Endothelial cell (in vitro differentiated cells): ENCODE measurements around the gene ENO1. TPM values are rescaled to one million over a fixed set of nuclear protein-coding genes. Genes with fewer than 3 reads are reported as not detected.

ENCODE experiments used
- DNase-seq: peaks from one replicate; pipeline ENCODE4 v3.0.0; 2021; ENCODE audit warnings: low spot score
- H3K27ac Mint-ChIP-seq: one replicate; pipeline ENCODE4 v1.8.0; 2021; ENCODE audit warnings: mixed read lengths, inconsistent platforms; ENCODE audit not compliant: unreplicated experiment
- H3K27me3 Mint-ChIP-seq: one replicate; pipeline ENCODE4 v1.8.0; 2021; ENCODE audit warnings: mild to moderate bottlenecking, moderate library complexity, mixed read lengths, inconsistent platforms; ENCODE audit not compliant: unreplicated experiment
- H3K36me3 Mint-ChIP-seq: one replicate; pipeline ENCODE4 v1.8.0; 2021; ENCODE audit warnings: mild to moderate bottlenecking, low read depth, mixed read lengths, inconsistent platforms; ENCODE audit not compliant: unreplicated experiment
- H3K4me1 Mint-ChIP-seq: one replicate; pipeline ENCODE4 v1.8.0; 2021; ENCODE audit warnings: mild to moderate bottlenecking, mixed read lengths, inconsistent platforms; ENCODE audit not compliant: unreplicated experiment
- H3K4me3 Mint-ChIP-seq: one replicate; pipeline ENCODE4 v1.8.0; 2021; ENCODE audit warnings: mild to moderate bottlenecking, mixed read lengths, inconsistent platforms; ENCODE audit not compliant: unreplicated experiment
- H3K9me3 Mint-ChIP-seq: one replicate; pipeline ENCODE4 v1.8.0; 2021; ENCODE audit warnings: mixed read lengths, inconsistent platforms; ENCODE audit not compliant: unreplicated experiment
- CTCF ChIP-seq: fragments of 200-600 bp; sonication (generic); IDR thresholded peaks from one replicate; pipeline ENCODE4 v1.5.0; 2021; ENCODE audit warnings: antibody characterized with exemption; ENCODE audit not compliant: unreplicated experiment
- total RNA-seq: library from RNA; stranded (reverse); fragmentation: NEBNext Ultra II Directional; extraction: Animal tissue kit (Norgen Biotek cat#: 25700); gene quantifications from one replicate; pipeline ENCODE4 v1.2.1, GENCODE V29; 2021; ENCODE audit not compliant: unreplicated experiment

The ENO1 gene
- total RNA-seq, 1 donor from 2014 or later: 626 TPM

- no peak for TF ChIP-seq CTCF
- no peak for DNase-seq
- H3K36me3 Mint-ChIP-seq: peaks cover 57% of the 10 kb centered on the region
- H3K27ac Mint-ChIP-seq: peak overlapping the region; percentile 70
- H3K4me3 Mint-ChIP-seq: peak overlapping the region; percentile 35
- H3K27me3 Mint-ChIP-seq: peaks cover 5% of the 10 kb centered on the region
- peaks cover 6% of the 10 kb centered on the region for H3K4me1 Mint-ChIP-seq
- no peaks in the 10 kb centered on the region for H3K9me3 Mint-ChIP-seq
These were observed 10.5 kb downstream of the ENO1 start for GRCh38 chr1:8867878-8868567.

GRCh38 chr1:8866792-8867415, 11.6 kb downstream of the ENO1 start:
- H3K4me3 Mint-ChIP-seq: no peak overlapping the region
- peaks cover 5% of the 10 kb centered on the region for H3K27me3 Mint-ChIP-seq
- H3K4me1 Mint-ChIP-seq: no peaks in the 10 kb centered on the region
- H3K27ac Mint-ChIP-seq: no peak overlapping the region
- H3K9me3 Mint-ChIP-seq: no peaks in the 10 kb centered on the region
- peaks cover 59% of the 10 kb centered on the region for H3K36me3 Mint-ChIP-seq
- no peak for TF ChIP-seq CTCF
- no peak for DNase-seq

DNA sequence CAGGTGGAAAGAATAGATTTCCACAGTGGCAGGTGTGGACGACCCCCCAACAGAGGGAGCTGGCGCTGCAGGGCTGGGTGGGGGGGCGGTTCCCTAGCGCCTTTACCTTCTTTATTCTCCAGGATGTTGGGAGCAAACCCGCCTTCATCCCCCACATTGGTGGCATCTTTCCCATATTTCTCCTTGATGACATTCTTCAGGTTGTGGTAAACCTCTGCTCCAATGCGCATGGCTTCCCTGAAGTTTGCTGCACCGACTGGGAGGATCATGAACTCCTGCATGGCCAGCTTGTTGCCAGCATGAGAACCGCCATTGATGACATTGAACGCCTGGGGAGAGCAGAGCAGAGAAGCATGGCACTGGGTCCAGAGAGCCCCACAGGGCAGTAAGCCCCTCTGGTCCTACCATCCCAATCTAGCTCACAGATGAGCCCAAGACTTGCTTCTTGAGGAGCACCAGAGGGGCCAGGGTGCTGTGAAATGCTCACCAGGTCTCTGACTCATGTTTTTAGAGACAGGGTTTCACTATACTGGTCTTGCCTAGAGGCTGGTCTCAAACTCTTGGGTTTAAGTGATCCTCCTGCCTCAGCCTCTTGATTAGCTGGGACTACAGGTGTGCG, 12.2 kb downstream of the ENO1 start:
- Mint-ChIP-seq H3K27ac (no peak overlapping the region), H3K9me3 (no peaks in the 10 kb centered on the region), H3K4me3 (no peak overlapping the region), H3K4me1 (no peaks in the 10 kb centered on the region), H3K36me3 (peaks cover 60% of the 10 kb centered on the region), H3K27me3 (peaks cover 5% of the 10 kb centered on the region)
- DNase-seq: no peak
- no peak for TF ChIP-seq CTCF

- no peak for DNase-seq
- no peak for TF ChIP-seq CTCF
- H3K27me3 Mint-ChIP-seq: peaks cover 11% of the 10 kb centered on the region
- no peak overlapping the region for H3K4me3 Mint-ChIP-seq
- H3K4me1 Mint-ChIP-seq: peaks cover 6% of the 10 kb centered on the region
- no peak overlapping the region for H3K27ac Mint-ChIP-seq
- no peaks in the 10 kb centered on the region for H3K9me3 Mint-ChIP-seq
- peaks cover 55% of the 10 kb centered on the region for H3K36me3 Mint-ChIP-seq
These were observed 13.7 kb downstream of the ENO1 start for GRCh38 chr1:8864713-8865344.
